ENCODE measurements around the gene FOXP3. TPM values are rescaled to one million over a fixed set of nuclear protein-coding genes. Genes with fewer than 3 reads are reported as not detected.

The FOXP3 gene
- total and polyA plus RNA-seq, 2 experiments from 2014 or later, result 0.11 to 0.28 TPM

DNA sequence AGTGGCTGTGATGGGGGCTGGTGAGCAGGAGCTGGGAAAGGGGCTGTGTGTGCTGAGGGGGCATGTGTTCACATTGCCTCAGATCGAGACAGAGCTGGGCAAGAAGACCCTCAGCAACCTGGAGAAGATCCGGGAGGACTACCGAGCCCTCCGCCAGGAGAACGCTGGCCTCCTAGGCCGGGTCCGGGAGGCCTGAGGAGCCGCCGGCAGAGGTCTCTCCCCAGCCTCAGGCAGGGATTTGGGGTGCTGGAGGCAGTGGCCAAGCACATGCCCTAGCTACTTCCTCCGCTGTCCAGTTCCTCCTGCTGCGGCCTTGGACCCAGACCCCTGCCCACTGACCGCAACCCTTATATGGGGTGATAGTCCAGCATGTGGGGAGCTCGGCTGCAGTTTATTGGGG is 14.4 kb downstream of the FOXP3 start:
- no peaks in the 10 kb centered on the region for H3K27me3 ChIP-seq (ENCODE audit: insufficient read depth)
- Mint-ChIP-seq H3K4me3 (no peak overlapping the region), H3K4me1 (no peaks in the 10 kb centered on the region; the same call in 2 of the 3 replicates), H3K27me3 (ENCODE audit: insufficient read depth, low read depth, poor library complexity) (peaks cover 2% of the 10 kb centered on the region), H3K27ac (no peak overlapping the region), H3K9me3 (no peaks in the 10 kb centered on the region), H3K36me3 (ENCODE audit: low read depth) (no peaks in the 10 kb centered on the region)
- DNase-seq (ENCODE audit: low spot score) (no peak), ATAC-seq (no peak)
- no peak overlapping the region for H3K4me2 ChIP-seq
- no peaks in the 10 kb centered on the region for H3K4me1 ChIP-seq (ENCODE audit: insufficient read depth)
- no peak overlapping the region for H2AFZ ChIP-seq
- H3K9me2 ChIP-seq (ENCODE audit: insufficient read depth), result no peaks in the 10 kb centered on the region
- no peaks in the 10 kb centered on the region for H3K79me2 ChIP-seq (replicated peaks; ENCODE audit: insufficient read depth)
- no peaks in the 10 kb centered on the region for H4K20me1 ChIP-seq (replicated peaks; ENCODE audit: insufficient read depth)
- no peaks in the 10 kb centered on the region for H3K36me3 ChIP-seq (ENCODE audit: insufficient read depth)
- no peaks in the 10 kb centered on the region for H3F3A ChIP-seq (replicated peaks; ENCODE audit: low read depth)
- H3K4me3 ChIP-seq, result no peak overlapping the region
- no peak for TF ChIP-seq CTCF (conservative IDR thresholded peaks at IDR 0.05; ENCODE audit: low read depth in 2 of 2)
- TF ChIP-seq POLR2AphosphoS5 (IDR thresholded peaks at IDR 0.05; ENCODE audit: low read depth), result no peak
- no peak for TF ChIP-seq EZH2phosphoT487 (IDR thresholded peaks at IDR 0.05; ENCODE audit: unreplicated experiment)
- TF ChIP-seq, protein P1, sequence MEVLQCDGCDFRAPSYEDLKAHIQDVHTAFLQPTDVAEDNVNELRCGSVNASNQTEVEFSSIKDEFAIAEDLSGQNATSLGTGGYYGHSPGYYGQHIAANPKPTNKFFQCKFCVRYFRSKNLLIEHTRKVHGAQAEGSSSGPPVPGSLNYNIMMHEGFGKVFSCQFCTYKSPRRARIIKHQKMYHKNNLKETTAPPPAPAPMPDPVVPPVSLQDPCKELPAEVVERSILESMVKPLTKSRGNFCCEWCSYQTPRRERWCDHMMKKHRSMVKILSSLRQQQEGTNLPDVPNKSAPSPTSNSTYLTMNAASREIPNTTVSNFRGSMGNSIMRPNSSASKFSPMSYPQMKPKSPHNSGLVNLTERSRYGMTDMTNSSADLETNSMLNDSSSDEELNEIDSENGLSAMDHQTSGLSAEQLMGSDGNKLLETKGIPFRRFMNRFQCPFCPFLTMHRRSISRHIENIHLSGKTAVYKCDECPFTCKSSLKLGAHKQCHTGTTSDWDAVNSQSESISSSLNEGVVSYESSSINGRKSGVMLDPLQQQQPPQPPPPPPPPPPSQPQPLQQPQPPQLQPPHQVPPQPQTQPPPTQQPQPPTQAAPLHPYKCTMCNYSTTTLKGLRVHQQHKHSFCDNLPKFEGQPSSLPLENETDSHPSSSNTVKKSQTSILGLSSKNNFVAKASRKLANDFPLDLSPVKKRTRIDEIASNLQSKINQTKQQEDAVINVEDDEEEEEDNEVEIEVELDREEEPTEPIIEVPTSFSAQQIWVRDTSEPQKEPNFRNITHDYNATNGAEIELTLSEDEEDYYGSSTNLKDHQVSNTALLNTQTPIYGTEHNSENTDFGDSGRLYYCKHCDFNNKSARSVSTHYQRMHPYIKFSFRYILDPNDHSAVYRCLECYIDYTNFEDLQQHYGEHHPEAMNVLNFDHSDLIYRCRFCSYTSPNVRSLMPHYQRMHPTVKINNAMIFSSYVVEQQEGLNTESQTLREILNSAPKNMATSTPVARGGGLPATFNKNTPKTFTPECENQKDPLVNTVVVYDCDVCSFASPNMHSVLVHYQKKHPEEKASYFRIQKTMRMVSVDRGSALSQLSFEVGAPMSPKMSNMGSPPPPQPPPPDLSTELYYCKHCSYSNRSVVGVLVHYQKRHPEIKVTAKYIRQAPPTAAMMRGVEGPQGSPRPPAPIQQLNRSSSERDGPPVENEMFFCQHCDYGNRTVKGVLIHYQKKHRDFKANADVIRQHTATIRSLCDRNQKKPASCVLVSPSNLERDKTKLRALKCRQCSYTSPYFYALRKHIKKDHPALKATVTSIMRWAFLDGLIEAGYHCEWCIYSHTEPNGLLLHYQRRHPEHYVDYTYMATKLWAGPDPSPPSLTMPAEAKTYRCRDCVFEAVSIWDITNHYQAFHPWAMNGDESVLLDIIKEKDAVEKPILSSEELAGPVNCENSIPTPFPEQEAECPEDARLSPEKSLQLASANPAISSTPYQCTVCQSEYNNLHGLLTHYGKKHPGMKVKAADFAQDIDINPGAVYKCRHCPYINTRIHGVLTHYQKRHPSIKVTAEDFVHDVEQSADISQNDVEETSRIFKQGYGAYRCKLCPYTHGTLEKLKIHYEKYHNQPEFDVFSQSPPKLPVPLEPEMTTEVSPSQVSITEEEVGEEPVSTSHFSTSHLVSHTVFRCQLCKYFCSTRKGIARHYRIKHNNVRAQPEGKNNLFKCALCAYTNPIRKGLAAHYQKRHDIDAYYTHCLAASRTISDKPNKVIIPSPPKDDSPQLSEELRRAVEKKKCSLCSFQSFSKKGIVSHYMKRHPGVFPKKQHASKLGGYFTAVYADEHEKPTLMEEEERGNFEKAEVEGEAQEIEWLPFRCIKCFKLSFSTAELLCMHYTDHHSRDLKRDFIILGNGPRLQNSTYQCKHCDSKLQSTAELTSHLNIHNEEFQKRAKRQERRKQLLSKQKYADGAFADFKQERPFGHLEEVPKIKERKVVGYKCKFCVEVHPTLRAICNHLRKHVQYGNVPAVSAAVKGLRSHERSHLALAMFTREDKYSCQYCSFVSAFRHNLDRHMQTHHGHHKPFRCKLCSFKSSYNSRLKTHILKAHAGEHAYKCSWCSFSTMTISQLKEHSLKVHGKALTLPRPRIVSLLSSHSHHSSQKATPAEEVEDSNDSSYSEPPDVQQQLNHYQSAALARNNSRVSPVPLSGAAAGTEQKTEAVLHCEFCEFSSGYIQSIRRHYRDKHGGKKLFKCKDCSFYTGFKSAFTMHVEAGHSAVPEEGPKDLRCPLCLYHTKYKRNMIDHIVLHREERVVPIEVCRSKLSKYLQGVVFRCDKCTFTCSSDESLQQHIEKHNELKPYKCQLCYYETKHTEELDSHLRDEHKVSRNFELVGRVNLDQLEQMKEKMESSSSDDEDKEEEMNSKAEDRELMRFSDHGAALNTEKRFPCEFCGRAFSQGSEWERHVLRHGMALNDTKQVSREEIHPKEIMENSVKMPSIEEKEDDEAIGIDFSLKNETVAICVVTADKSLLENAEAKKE (CRISPR knock-in tag; IDR thresholded peaks at IDR 0.05), result no peak
- no peak for TF ChIP-seq CREB1 (CRISPR knock-in tag; IDR thresholded peaks at IDR 0.05; ENCODE audit: low read depth)
- no peak for TF ChIP-seq EZH2 (IDR thresholded peaks at IDR 0.05; ENCODE audit: low read depth, unreplicated experiment)
- TF ChIP-seq JUNB (IDR thresholded peaks at IDR 0.05; ENCODE audit: unreplicated experiment), result no peak
- no peak for TF ChIP-seq STAT1 (IDR thresholded peaks at IDR 0.05; ENCODE audit: unreplicated experiment)
- no peak for TF ChIP-seq ETS1 (IDR thresholded peaks at IDR 0.05)
- TF ChIP-seq ZNF331 (CRISPR knock-in tag; IDR thresholded peaks at IDR 0.05; ENCODE audit: low read depth), result no peak
- TF ChIP-seq, protein P2, sequence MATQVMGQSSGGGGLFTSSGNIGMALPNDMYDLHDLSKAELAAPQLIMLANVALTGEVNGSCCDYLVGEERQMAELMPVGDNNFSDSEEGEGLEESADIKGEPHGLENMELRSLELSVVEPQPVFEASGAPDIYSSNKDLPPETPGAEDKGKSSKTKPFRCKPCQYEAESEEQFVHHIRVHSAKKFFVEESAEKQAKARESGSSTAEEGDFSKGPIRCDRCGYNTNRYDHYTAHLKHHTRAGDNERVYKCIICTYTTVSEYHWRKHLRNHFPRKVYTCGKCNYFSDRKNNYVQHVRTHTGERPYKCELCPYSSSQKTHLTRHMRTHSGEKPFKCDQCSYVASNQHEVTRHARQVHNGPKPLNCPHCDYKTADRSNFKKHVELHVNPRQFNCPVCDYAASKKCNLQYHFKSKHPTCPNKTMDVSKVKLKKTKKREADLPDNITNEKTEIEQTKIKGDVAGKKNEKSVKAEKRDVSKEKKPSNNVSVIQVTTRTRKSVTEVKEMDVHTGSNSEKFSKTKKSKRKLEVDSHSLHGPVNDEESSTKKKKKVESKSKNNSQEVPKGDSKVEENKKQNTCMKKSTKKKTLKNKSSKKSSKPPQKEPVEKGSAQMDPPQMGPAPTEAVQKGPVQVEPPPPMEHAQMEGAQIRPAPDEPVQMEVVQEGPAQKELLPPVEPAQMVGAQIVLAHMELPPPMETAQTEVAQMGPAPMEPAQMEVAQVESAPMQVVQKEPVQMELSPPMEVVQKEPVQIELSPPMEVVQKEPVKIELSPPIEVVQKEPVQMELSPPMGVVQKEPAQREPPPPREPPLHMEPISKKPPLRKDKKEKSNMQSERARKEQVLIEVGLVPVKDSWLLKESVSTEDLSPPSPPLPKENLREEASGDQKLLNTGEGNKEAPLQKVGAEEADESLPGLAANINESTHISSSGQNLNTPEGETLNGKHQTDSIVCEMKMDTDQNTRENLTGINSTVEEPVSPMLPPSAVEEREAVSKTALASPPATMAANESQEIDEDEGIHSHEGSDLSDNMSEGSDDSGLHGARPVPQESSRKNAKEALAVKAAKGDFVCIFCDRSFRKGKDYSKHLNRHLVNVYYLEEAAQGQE (IDR thresholded peaks at IDR 0.05; ENCODE audit: unreplicated experiment), result no peak
- TF ChIP-seq NANOG (IDR thresholded peaks at IDR 0.05; ENCODE audit: borderline replicate concordance), result no peak
- TF ChIP-seq ZNF114 (CRISPR knock-in tag; IDR thresholded peaks at IDR 0.05), result no peak
- H3K27ac ChIP-seq (ENCODE audit: low read depth), result no peak overlapping the region
